Measurements from ENCODE around the gene ZSWIM5. TPM values are rescaled to one million over a fixed set of nuclear protein-coding genes. Genes with fewer than 3 reads are reported as not detected.
"Not testable (repeated sequence)": the region's sequence is repeated elsewhere in the genome, so short reads cannot be mapped to it uniquely, and the experiment has no call there.

Gene ZSWIM5
- total and polyA plus RNA-seq, 2 of the 8 experiments (the other 6 are each of a cell fraction or from before 2014, with no cell fraction given), result 2.5 to 3.9 TPM

- H2AK5ac ChIP-seq (ENCODE audit: low read depth, low read length); H2BK5ac ChIP-seq (ENCODE audit: low read depth, low read length); H2AFZ ChIP-seq (ENCODE audit: low read length); H4K20me1 ChIP-seq (replicated peaks in 1 of 2; ENCODE audit: control insufficient read depth in 1 of 2, insufficient read depth in 2 of 2, low read length in 2 of 2); H3K4me1 ChIP-seq (replicated peaks in 1 of 4; ENCODE audit: control insufficient read depth in 3 of 4, insufficient read depth in 4 of 4, low read length in 3 of 4); H3K9ac ChIP-seq (replicated peaks in 1 of 4; ENCODE audit: extremely low read depth in 1 of 4, low read depth in 3 of 4, low read length in 3 of 4); DNase-seq (ENCODE audit: low read depth in 1 of 2, low spot score in 2 of 2); H3K18ac ChIP-seq (ENCODE audit: extremely low read depth, low read length); FAIRE-seq; H3K79me2 ChIP-seq (ENCODE audit: control insufficient read depth in 1 of 2, insufficient read depth in 2 of 2, low read length in 2 of 2); H3K27me3 ChIP-seq (replicated peaks in 1 of 4; ENCODE audit: control insufficient read depth in 3 of 4, extremely low read depth in 1 of 4, insufficient read depth in 3 of 4, low read length in 3 of 4); H3K56ac ChIP-seq (replicated peaks; ENCODE audit: insufficient read length, low read depth, low read length); H3K36me3 ChIP-seq (ENCODE audit: control insufficient read depth in 2 of 4, insufficient read depth in 4 of 4, low read length in 3 of 4); H3K23me2 ChIP-seq (ENCODE audit: low read depth, low read length); H3K4me3 ChIP-seq (ENCODE audit: extremely low read depth in 1 of 4, insufficient read depth in 2 of 4, low read depth in 3 of 4, low read length in 4 of 4); H3K27ac ChIP-seq (ENCODE audit: low read depth, low read length); H2BK12ac ChIP-seq (ENCODE audit: low read depth, low read length); POLR2A ChIA-PET (ENCODE audit: partially characterized antibody); H4K8ac ChIP-seq (ENCODE audit: extremely low read depth, insufficient read depth, low read length); H3K14ac ChIP-seq (ENCODE audit: insufficient read length); H3K4ac ChIP-seq (replicated peaks; ENCODE audit: insufficient read length, low read depth, low read length); H3K79me1 ChIP-seq (ENCODE audit: low read depth, low read length); H2BK15ac ChIP-seq (ENCODE audit: low read length); H3K4me2 ChIP-seq (ENCODE audit: insufficient read depth in 1 of 2, low read depth in 2 of 2, low read length in 2 of 2); H4K5ac ChIP-seq (ENCODE audit: insufficient read length, low read depth, low read length); H2BK120ac ChIP-seq (replicated peaks; ENCODE audit: low read depth, low read length); H4K91ac ChIP-seq (replicated peaks; ENCODE audit: insufficient read length, low read length); H3K23ac ChIP-seq (ENCODE audit: insufficient read length); H2BK20ac ChIP-seq (ENCODE audit: low read length): not testable (repeated sequence)
- CTCF ChIA-PET (ENCODE audit: partially characterized antibody), result interaction anchor here (1.0 kb wide), 1 partner anchor 193 kb away, joined by 3 read pairs; no protein-coding TSS in a partner anchor
- WGBS, 2 experiments (ENCODE audit: extremely low coverage in 1 of 2, insufficient coverage in 1 of 2, insufficient read length in 1 of 2, insufficient replicate concordance in 2 of 2, low coverage in 1 of 2, low lambda C conversion rate in 2 of 2, missing lambda C conversion rate in 1 of 2), result 78% methylated on average over 6 of the region's 6 CpGs; no CpG with 5 or more reads in 1 of the 2 experiments
- peaks cover 9 to 21% of the 10 kb centered on the region in 2 experiments; a peak in 2 of 4 replicates for H3K9me3 ChIP-seq (ENCODE audit: insufficient read depth in 2 of 2, low read depth in 1 of 2, low read length in 1 of 2)
Measured at GRCh38 chr1:45106864-45107263, 99.5 kb downstream of the ZSWIM5 start.

- H3K27ac ChIP-seq (ENCODE audit: low read depth, low read length); H3K4me3 ChIP-seq (ENCODE audit: extremely low read depth in 1 of 4, insufficient read depth in 2 of 4, low read depth in 3 of 4, low read length in 4 of 4); H3K79me1 ChIP-seq (ENCODE audit: low read depth, low read length); H3K4me2 ChIP-seq (ENCODE audit: insufficient read depth in 1 of 2, low read depth in 2 of 2, low read length in 2 of 2); H3K4ac ChIP-seq (replicated peaks; ENCODE audit: insufficient read length, low read depth, low read length); H3K9ac ChIP-seq (replicated peaks in 1 of 4; ENCODE audit: extremely low read depth in 1 of 4, low read depth in 3 of 4, low read length in 3 of 4); H2AK5ac ChIP-seq (ENCODE audit: low read depth, low read length); H3K79me2 ChIP-seq (ENCODE audit: control insufficient read depth in 1 of 2, insufficient read depth in 2 of 2, low read length in 2 of 2); H3K56ac ChIP-seq (replicated peaks; ENCODE audit: insufficient read length, low read depth, low read length); H4K8ac ChIP-seq (ENCODE audit: extremely low read depth, insufficient read depth, low read length); H2BK15ac ChIP-seq (ENCODE audit: low read length); H2BK12ac ChIP-seq (ENCODE audit: low read depth, low read length); H4K5ac ChIP-seq (ENCODE audit: insufficient read length, low read depth, low read length); H3K23me2 ChIP-seq (ENCODE audit: low read depth, low read length); H2BK5ac ChIP-seq (ENCODE audit: low read depth, low read length); H3K23ac ChIP-seq (ENCODE audit: insufficient read length); H3K27me3 ChIP-seq (replicated peaks in 1 of 4; ENCODE audit: control insufficient read depth in 3 of 4, extremely low read depth in 1 of 4, insufficient read depth in 3 of 4, low read length in 3 of 4); DNase-seq (ENCODE audit: low read depth in 1 of 2, low spot score in 2 of 2); H3K14ac ChIP-seq (ENCODE audit: insufficient read length); H3K18ac ChIP-seq (ENCODE audit: extremely low read depth, low read length); H4K91ac ChIP-seq (replicated peaks; ENCODE audit: insufficient read length, low read length); CTCF ChIA-PET (ENCODE audit: partially characterized antibody); H3K36me3 ChIP-seq (ENCODE audit: control insufficient read depth in 2 of 4, insufficient read depth in 4 of 4, low read length in 3 of 4); FAIRE-seq; POLR2A ChIA-PET (ENCODE audit: partially characterized antibody); H4K20me1 ChIP-seq (replicated peaks in 1 of 2; ENCODE audit: control insufficient read depth in 1 of 2, insufficient read depth in 2 of 2, low read length in 2 of 2); H2BK20ac ChIP-seq (ENCODE audit: low read length); H2AFZ ChIP-seq (ENCODE audit: low read length); H2BK120ac ChIP-seq (replicated peaks; ENCODE audit: low read depth, low read length); H3K4me1 ChIP-seq (replicated peaks in 1 of 4; ENCODE audit: control insufficient read depth in 3 of 4, insufficient read depth in 4 of 4, low read length in 3 of 4): not testable (repeated sequence)
- WGBS, 2 experiments (ENCODE audit: extremely low coverage in 1 of 2, insufficient coverage in 1 of 2, insufficient read length in 1 of 2, insufficient replicate concordance in 2 of 2, low coverage in 1 of 2, low lambda C conversion rate in 2 of 2, missing lambda C conversion rate in 1 of 2), result 96% methylated on average over 16 of the region's 31 CpGs; no CpG with 5 or more reads in 1 of the 2 experiments
- H3K9me3 ChIP-seq (ENCODE audit: insufficient read depth in 2 of 2, low read depth in 1 of 2, low read length in 1 of 2), result peaks cover 4 to 21% of the 10 kb centered on the region in 2 experiments; a peak in 2 of 4 replicates
Measured at GRCh38 chr1:45106156-45106545, 100.3 kb downstream of the ZSWIM5 start.
